Stimulated activated CD8-positive, alpha-beta memory T cell treated with anti-CD3 and anti-CD28 coated beads, Interleukin-4, amount 100 ng/mL, for 1 hour (primary cell): ENCODE results near the gene ITPR1.
"Not testable (repeated sequence)": the region's sequence is repeated elsewhere in the genome, so short reads cannot be mapped to it uniquely, and the experiment has no call there.

ENCODE experiments used
- DNase-seq, 2 donors: peaks; one replicate each; pipeline ENCODE4 v3.0.0-alpha.2; 2020; ENCODE audit warnings: low read depth in 2 of 2, low spot score in 1 of 2

Gene ITPR1

DNA sequence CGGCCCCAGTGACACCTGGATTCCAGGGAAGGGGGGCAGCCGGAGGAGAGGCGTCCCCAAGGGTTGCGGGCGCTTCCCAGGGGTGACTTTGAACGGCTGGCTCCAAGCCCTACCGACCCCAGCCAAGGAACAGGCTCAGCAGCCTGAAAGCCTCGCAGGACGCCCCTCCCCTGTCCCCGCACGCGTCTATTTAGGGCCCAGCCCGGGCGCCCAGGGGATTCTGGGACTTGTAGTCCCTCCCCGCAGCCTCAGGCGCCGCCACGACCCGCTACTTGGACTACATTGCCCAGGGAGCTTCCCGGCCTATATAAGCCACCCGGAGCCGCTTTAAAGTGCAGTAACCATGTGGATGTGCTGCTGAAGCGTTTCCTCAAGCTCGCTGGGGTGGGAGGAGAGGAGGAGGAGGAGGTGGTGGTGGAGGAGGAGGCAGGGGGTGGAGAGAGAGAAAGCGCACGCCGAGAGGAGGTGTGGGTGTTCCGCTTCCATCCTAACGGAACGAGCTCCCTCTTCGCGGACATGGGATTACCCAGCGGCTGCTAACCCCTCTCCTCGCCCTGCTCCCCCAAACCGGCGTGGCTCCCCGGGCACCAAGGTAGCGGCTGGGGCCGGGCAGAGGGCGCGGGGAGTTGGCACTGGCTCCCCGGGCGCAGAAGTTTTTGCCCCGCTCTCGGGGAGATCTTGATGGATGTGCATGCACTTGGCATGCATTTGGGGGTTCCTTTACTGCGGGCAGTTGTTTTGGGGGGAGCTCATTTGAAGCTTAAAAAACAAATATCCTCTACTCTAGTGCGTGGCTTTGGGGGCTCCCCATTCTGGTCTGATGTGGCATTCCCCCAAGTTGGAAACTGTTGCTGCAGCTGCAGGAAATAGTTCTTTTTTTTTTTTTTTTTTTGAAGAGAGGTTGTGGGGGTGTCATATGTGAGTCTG lies at the start of gene ITPR1:
Gene ITPR1 (plus strand): TSS at position 335 of the 927 bp plus-strand sequence. CDS start 23,144 bp downstream, outside the sequence.
- DNase-seq: peak; percentile 96 to 98

DNA sequence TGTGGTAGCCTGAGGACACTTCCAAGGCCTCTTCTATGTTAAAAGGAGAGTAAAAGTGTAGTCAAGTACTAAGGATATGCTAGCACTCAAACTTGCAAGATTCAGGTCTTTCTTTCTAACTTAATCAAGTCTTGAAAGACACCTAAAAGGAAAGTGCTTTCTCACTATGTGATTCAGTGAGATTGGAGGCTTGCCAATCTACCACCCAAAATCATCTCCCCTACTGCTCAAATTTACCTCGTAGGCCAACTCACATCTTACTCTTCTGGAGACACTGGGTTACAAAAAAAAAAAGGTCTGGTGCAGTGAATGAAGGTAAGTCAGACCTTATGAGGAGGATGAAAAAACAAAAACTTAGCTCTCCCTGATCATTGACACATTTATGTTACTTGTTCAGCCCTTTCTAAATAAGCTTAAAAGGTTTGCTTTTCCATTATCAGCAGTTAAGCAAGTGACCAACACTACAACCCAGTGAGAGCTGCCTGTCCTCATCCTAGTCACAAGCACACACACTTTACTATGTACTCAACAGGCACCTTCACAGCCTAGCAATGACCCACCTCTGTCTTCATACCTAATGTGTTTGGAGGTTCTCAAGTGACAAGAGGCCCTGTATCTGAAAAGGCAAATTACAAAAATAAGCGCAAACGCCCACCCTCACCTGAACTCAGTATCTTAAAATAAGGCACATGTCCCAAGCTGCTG lies 45.7 kb upstream of the ITPR1 start:
- no peak for DNase-seq

DNA sequence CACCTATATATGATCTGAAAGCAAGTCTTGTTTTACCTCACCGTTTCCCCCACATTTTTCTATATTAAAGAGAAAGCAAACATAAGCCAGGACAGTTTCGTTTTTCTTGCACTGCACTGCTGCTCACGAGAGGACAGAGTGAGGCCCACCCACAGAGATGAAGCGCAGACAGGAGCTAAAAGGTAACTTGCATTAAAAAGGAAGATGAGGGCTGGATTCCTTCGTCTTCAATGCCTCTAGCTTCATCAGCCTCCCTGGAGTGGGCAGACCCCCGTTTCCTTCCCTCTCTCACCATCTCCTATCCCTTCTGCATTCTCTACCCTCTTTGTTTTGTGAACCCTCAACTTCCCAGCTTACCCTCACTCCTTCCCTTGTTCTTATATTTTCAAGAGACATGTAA lies 45.0 kb upstream of the ITPR1 start:
- no peak for DNase-seq

DNA sequence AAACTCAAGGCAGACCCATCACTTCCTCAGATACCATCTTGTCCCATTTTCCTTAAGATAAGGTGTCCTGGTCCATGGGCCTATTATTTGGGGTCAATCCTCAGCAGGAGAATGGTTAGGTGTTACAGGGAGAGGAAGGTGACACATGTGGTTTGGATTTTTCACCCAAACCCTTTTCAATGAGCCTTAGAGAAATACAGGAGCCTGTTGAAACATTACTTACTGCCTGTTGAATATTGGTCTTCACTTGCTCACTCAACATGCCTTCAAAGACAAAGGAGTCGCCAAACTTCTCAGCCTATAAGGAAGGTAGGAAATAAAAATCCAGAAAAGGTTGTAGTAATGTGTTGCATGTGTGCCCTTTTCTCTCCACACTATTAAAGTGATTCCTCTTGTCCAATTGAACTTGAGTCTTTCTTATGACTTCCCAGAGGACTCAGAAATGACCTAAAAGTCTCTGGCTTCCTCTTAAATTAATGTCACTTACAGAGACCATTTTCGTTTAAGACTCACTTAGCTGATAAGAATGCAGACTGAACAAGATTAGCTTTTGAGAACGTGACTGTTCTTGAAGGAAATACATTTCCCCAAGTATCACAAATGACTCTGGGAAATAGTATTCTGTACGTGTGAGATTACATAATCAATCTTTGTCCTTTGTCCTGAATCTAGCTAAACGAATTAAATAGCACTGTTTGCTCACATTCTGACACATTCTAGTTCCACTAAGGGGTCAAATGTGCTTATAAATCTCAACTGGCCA lies 43.9 kb upstream of the ITPR1 start:
- no peak for DNase-seq

DNA sequence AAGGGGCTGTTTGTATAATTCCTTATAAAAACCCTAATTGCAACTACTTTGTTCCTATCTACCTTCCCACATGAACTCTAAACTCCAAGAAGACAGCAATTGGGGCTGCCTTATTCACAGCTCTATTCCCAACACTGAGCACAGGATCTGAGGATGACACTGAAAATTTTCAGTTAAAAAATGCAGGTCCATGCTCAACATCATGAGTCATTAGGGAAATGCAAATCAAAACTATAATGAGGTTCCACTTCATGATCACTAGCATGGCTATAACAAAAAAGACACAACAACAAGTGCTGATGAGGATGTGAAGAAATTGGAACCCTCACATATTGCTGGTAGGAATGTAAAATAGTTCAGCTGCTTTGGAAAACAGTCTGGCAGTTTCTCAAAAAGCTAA lies 39.0 kb upstream of the ITPR1 start:
- no peak for DNase-seq

DNA sequence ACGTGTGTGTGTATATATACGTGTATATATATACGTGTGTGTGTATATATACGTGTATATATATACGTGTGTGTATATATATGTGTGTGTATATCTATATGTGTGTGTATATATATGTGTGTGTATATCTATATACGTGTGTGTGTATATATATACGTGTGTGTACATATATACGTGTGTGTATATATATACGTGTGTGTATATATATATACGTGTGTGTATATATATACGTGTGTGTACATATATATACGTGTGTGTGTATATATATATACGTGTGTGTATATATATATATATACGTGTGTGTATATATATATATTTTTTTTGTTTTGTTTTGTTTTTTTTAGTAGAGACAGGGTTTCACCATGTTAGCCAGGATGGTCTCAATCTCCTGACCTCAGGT lies 36.4 kb upstream of the ITPR1 start:
- DNase-seq: not testable (repeated sequence)

DNA sequence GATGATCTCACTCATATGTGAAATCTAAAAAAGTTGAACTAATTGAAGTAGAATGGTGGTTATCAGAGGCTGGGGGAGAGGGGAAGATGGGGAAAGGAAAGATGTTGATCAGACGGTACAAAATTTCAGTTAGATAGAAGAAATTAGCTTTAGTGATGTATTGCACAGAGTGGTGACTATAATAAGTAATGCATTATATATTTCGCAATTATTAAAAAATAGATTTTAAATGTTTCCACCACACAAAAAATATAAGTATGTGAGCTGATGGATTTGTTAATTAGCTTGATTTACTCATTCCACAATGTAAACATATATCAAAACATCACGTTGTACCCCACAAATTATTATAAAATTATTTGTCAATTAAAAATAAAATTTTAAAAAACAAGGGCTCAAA lies 34.2 kb upstream of the ITPR1 start:
- DNase-seq: no peak

DNA sequence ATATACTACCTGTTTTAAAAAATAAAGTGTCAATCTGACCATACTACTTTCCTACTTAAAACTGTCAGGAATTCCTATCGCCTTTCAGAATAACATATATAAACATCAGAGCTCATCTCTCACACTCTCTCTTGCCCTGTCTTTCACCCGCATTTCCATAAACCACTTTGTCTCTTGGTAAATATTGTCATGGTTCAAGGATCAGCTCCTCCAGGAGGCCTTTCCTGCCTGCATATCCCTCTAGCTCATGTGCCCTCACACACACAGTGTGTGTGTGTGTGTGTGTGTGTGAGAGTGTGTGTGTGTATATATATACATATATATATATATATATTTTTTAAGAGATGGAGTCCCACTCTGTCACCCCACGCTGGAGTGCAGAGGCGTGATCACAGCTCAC lies 32.8 kb upstream of the ITPR1 start:
- DNase-seq: no peak

DNA sequence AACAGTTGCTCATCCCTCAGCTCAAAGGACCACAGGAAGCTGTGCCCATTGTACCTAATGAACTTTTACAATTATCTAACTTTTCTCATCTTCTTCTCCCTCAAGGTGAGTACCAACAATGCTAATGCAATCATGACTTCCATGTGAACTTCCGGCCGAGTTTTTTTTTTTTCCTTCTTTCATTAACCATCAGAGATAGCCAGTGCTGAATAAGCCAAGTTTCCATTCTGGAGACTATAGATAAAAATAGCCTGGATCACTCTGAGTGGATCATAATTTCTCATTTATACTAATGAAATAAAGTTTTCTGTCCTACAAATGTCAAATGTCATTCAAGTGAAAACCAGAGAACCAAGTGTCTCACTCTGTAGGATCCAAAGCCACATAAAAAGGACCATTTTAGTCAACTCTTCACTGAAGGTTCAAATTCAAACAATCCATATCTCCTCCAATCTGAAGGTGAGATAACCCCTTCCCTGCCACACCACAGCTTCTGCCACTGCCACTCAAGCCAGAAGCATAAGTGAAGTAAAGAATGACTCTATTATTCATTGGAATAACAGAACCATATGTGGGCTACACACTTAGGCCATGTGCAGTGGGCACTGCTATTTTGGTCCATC lies 31.6 kb upstream of the ITPR1 start:
- DNase-seq: no peak

DNA sequence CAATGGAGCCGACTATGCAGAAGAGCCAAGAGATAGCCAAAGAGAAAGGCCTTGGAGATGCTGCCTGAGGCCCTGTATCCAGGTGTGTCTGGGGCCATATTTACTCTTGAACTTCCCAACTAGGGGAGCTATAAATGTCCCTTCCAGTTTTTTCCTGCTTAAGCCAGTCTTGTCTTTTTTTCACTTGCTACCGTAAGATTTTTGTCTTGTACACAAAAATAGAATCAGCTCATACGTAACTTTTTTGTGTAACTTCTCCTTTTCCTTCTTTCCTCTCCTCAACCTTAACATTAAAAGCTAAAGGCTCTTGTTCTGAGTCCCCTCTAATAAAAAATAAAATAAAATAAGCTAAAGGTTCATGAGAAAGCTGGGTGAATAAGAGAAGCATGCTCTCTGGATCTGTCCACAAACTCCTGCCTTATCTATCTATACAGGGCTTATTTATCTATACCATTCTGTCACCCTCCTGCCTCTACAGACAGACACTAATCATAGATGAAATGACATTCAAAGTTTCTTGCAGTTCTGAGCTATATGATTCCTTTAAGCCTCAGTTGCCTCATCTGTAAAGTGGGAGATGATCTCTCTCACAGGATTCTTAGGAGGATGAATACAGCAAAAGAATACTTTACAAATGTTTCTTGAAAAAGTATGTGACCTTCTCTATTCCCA lies 30.6 kb upstream of the ITPR1 start:
- no peak for DNase-seq

DNA sequence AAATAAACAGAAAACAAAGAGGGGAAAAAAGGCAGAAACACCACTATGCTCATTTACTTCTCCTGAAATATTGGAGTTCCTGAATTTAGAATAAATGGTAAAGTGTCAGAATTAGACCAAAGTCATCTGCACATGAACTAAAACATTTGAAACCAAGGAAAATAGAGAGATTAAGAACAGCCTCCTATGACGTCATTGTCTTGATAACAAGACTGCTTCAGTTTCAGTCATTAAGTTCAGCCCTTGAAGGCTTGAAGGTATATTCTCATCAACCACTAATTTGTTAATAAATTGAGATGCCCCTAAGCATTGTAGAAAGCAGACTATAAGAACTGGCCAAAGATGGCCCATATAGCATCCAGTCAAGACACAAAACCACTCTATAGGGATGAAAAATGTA lies 28.6 kb upstream of the ITPR1 start:
- no peak for DNase-seq

DNA sequence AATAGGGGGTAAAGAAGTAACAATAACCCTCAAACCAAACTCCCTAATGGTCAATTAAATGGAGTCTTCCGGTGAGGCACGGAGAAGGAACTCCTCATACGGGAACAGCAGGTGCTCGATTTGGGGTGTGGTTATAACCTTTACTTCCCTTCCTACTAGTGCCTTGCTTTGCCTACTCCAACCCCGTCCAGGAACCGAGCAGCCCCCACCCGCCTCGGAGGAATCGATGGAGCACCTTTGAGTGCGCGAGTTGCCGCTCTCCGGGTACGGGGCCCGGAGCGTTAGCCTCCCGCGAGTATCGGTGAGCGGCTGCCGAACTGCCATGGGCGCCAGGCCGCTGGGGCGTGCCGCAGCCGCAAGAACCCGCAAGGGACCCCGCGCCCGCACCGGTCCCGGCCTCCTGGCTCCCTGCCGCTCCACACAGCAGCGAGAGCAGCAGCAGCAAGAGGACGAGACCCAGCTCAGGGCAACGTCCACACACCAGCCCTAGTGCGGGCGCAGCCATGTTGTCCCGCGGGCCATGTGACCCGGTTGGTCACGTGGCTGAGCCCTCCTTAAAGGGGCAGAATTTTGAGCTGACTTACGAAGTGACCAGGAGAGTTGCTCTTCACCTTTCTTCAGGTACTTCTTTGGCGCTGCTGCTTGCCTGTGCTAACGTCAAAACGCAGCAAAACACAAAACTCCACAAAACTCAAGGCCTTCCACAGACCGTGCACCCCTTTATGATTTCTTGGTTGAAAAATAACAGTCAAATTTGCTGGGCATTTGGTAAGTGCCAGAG lies 26.2 kb upstream of the ITPR1 start, which contains the start of gene SUMF1:
Gene SUMF1 (minus strand): TSS at position 529 of the 781 bp plus-strand sequence. CDS start 24 bp downstream, at position 505.
- peak; percentile 41 to 59 for DNase-seq

DNA sequence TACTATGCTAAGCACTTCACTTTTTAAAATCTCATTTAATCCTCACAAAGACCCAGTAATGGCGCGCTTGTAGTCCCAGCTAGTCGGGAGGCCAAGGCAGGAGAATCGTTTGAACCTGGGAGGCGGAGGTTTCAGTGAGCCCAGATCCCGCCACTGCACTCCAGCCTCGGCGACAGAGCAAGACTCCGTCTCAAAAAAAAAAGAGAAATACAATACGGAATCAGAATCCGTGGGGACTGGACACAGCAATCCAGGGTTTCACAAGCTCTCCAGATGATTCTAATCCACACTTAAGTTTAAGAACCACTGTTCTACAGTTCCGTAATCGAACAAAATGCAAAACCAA lies 25.7 kb upstream of the ITPR1 start:
- no peak for DNase-seq

DNA sequence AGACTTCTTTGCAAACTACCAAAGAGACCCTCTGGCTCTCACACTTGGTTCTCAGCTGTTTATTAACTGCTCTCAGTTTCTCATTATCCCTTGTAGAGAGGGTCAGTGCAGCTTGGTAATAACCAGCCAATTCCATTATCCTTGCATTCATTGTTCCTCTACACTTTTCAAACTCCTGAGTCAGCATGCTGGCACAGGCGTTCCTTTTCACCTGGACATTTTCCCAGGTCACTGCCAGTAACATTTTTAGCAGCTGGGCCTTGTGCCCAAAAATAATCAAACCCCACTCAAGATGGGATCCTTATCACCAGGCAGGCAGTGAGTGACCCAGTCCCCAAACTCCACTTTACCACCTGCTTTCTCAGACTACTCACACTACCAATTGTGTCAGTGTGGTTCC lies 21.2 kb upstream of the ITPR1 start:
- DNase-seq: no peak

DNA sequence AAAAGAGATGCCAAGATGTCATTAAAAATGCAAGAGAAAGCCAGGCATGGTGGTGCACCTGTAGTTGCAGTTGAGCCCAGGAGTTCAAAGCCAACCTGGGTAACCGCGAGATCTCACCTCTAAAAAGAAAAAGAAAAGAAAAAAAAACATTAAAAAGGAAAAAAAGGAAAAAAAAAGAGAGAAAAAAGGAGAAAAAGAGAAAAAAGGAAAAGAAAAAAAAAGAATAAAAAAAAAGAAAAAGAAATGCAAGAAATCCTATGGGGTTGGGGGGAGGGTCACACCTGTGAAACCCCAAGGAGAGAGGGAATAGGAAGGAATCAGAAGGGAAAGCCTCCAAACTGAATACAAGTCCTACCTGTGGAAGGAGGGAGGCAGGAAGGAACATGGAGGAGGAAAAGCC lies 20.8 kb upstream of the ITPR1 start:
- no peak for DNase-seq

DNA sequence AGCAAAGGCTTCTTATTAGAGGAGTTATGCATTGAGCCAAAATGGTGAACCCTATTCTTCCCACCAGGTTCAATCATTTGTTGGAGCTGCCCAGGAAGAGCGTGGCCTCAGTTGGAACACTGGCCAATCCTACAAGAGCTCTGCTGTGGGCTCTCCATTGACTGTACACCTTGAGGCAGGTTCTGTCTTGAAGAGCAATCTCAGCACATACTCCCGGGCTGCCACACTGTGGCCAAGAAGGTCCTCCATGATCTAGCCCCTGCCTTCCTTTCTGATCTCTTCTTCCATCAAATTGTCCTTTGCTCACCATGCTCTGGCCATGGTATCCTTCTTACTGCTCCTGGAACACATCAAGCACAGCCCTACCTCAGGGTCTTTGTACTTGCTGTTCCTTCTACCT lies 20.4 kb upstream of the ITPR1 start:
- no peak for DNase-seq

DNA sequence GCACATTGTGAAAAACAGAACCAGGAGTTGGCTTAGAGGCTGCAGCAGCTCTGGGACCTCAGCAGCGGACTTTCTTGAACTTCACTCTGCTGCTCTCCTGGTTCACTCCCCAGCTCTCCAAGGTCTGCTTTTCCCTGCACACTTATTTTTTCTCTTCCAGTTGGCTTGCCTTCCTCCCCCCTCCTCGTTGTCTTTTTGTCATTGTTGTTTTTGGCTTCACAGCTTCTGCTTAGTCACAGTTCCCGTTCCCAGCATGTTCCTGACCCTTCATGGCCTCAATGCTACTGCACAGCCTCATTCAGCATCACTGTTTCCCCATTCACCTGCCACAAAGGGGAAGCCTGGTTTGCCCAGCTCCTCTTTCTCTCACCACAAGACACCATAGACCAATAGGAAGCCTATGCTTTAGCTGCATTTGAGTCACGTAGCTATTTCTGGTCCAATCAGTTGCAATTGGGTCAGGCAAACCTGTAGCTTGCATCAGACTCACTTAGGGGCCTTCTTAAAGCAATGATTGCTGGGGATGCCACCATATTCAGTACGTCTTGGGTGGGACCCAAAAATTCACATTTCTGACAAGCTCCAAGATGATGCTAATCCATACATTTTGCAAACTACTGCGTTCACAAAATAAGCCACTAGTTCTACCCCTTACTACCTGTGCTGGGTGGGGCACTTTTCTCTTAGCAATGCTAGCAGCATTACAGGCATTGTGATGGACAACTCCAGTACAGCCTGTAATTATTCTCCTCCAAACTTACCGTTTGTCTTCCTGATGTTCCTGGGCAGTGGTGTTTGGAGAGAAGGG lies 18.3 kb upstream of the ITPR1 start:
- no peak for DNase-seq

DNA sequence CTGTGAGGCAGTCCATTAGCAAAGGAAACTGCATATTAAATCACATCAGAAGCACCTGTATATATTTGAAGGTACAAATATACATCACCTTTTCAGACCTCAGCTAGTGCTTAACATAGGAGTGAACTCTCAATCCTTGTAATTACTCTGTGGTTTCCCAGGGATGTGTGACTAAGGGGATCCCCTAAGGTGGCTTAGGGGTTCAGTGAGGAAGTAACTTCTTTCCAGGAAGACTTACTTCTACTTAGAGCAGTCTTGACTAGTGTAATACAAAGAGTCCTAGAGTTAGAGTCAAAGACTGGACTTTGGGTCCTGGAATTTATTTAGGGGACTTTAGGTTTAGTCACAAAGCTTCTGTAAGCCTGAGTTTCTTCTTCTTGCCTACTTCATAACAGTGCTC lies 17.3 kb upstream of the ITPR1 start:
- DNase-seq: no peak

DNA sequence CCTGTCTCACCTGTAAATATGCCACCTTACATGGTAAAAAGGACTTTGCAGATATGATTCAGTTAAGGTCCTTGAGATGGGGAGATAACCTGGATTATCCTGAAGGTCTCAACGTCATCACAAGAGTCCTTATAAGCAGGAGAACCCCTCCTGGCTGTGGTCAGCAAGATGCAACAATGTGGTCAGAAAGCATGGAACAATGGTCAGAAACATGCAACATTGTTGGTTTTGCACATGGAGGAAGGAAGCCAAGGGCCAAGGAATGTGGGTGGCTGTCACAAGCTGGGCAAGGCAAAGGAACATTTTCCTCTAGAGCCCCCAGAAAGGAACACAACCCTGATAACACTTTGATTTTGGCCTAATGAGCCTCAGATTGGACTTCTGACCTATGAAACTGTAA lies 16.7 kb upstream of the ITPR1 start:
- no peak for DNase-seq
